H9 (cell line): ENCODE results near the gene BEST4. TPM values are rescaled to one million over a fixed set of nuclear protein-coding genes. Genes with fewer than 3 reads are reported as not detected.

Experiments used
- DNase-seq: peaks from one replicate; pipeline ENCODE4 v3.0.0-alpha.2; 2017
- H2AFZ ChIP-seq: one replicate; pipeline ENCODE4 v1.6.1; 2013; ENCODE audit warnings: mild to moderate bottlenecking, low read length, control low read depth, moderate library complexity
- H2AK5ac ChIP-seq: 2 replicates; pipeline ENCODE4 v1.6.1; 2013; ENCODE audit warnings: low read length, control low read depth, mixed read lengths; ENCODE audit not compliant: insufficient read length
- H2BK120ac ChIP-seq: one replicate; pipeline ENCODE4 v1.6.1; 2013; ENCODE audit warnings: low read depth, mild to moderate bottlenecking, low read length, control low read depth, inconsistent platforms; ENCODE audit not compliant: poor library complexity, severe bottlenecking
- H2BK12ac ChIP-seq: 2 replicates; pipeline ENCODE4 v1.6.1; 2013; ENCODE audit warnings: low read length, control low read depth, mixed read lengths, low read depth; ENCODE audit not compliant: insufficient read length
- H2BK15ac ChIP-seq: 2 replicates; pipeline ENCODE4 v1.6.1; 2013; ENCODE audit warnings: low read depth, low read length, control low read depth
- H2BK20ac ChIP-seq: one replicate; pipeline ENCODE4 v1.6.1; 2013; ENCODE audit warnings: low read depth, mild to moderate bottlenecking, low read length, control low read depth, inconsistent platforms; ENCODE audit not compliant: poor library complexity, severe bottlenecking
- H2BK5ac ChIP-seq: 2 replicates; pipeline ENCODE4 v1.6.1; 2013; ENCODE audit warnings: low read length, control low read depth, mixed read lengths; ENCODE audit not compliant: insufficient read length
- H3K14ac ChIP-seq: 2 replicates; pipeline ENCODE4 v1.6.1; 2013; ENCODE audit warnings: low read length, control low read depth; ENCODE audit not compliant: insufficient read depth
- H3K18ac ChIP-seq: 2 replicates; pipeline ENCODE4 v1.6.1; 2013; ENCODE audit warnings: low read depth, mild to moderate bottlenecking, mixed read lengths, low read length, control low read depth; ENCODE audit not compliant: insufficient read length
- H3K23ac ChIP-seq: 2 replicates; pipeline ENCODE4 v1.6.1; 2013; ENCODE audit warnings: low read length, control low read depth, mixed read lengths, low read depth; ENCODE audit not compliant: insufficient read length
- H3K23me2 ChIP-seq: 2 replicates; pipeline ENCODE4 v1.6.1; 2013; ENCODE audit warnings: low read depth, mild to moderate bottlenecking, mixed read lengths, low read length, control low read depth; ENCODE audit not compliant: insufficient read length, poor library complexity, severe bottlenecking
- H3K27ac ChIP-seq: 2 replicates; pipeline ENCODE4 v1.5.1; 2013; ENCODE audit warnings: low read length, control low read depth, mixed read lengths, low read depth; ENCODE audit not compliant: insufficient read length
- H3K27me3 ChIP-seq: 2 replicates; pipeline ENCODE4 v1.6.1; 2013; ENCODE audit warnings: low read length, control low read depth, inconsistent platforms; ENCODE audit not compliant: insufficient read depth
- H3K4ac ChIP-seq: 2 replicates; pipeline ENCODE4 v1.6.1; 2013; ENCODE audit warnings: low read depth, mild to moderate bottlenecking, control low read depth, inconsistent platforms, low read length, moderate library complexity
- H3K4me1 ChIP-seq: 2 replicates; pipeline ENCODE4 v1.6.1; 2013; ENCODE audit warnings: low read length, control low read depth, inconsistent platforms; ENCODE audit not compliant: insufficient read depth
- H3K4me2 ChIP-seq: 2 replicates; pipeline ENCODE4 v1.6.1; 2013; ENCODE audit warnings: low read length, control low read depth, mixed read lengths; ENCODE audit not compliant: insufficient read length, insufficient read depth
- H3K56ac ChIP-seq: 2 replicates; pipeline ENCODE4 v1.6.1; 2013; ENCODE audit warnings: low read depth, mild to moderate bottlenecking, mixed read lengths, low read length, control low read depth; ENCODE audit not compliant: insufficient read length
- H3K79me1 ChIP-seq: 2 replicates; pipeline ENCODE4 v1.6.1; 2013; ENCODE audit warnings: low read depth, mild to moderate bottlenecking, moderate library complexity, low read length, control low read depth, inconsistent platforms; ENCODE audit not compliant: insufficient read depth, poor library complexity, severe bottlenecking
- H3K79me2 ChIP-seq: 2 replicates; pipeline ENCODE4 v1.6.1; 2013; ENCODE audit warnings: low read length, control low read depth, inconsistent platforms; ENCODE audit not compliant: insufficient read depth
- H3K9ac ChIP-seq: 2 replicates; pipeline ENCODE4 v1.6.1; 2013; ENCODE audit warnings: low read length, control low read depth, mixed read lengths; ENCODE audit not compliant: insufficient read length; ENCODE audit errors: extremely low read depth
- H3K9me3 ChIP-seq: one replicate; pipeline ENCODE4 v1.6.1; 2013; ENCODE audit warnings: low read depth, low read length, inconsistent platforms; ENCODE audit not compliant: control insufficient read depth
- H3T11ph ChIP-seq: one replicate; pipeline ENCODE4 v1.6.1; 2013; ENCODE audit warnings: mild to moderate bottlenecking, low read length, control low read depth, inconsistent platforms
- H4K20me1 ChIP-seq: one replicate; pipeline ENCODE4 v1.6.1; 2013; ENCODE audit not compliant: control insufficient read depth, insufficient read length, insufficient read depth
- H4K5ac ChIP-seq: 2 replicates; pipeline ENCODE4 v1.6.1; 2013; ENCODE audit warnings: low read depth, mild to moderate bottlenecking, mixed read lengths, low read length, control low read depth; ENCODE audit not compliant: insufficient read length
- H4K8ac ChIP-seq: replicated peaks from 2 replicates; pipeline ENCODE4 v1.6.1; 2013; ENCODE audit warnings: low read length, control low read depth, mixed read lengths, low read depth; ENCODE audit not compliant: insufficient read length
- H4K91ac ChIP-seq: 2 replicates; pipeline ENCODE4 v1.6.1; 2013; ENCODE audit warnings: low read depth, mild to moderate bottlenecking, moderate library complexity, mixed read lengths, low read length, control low read depth; ENCODE audit not compliant: insufficient read length
- H3K27ac Mint-ChIP-seq, 3 experiments: 2 replicates in 2 of 3; 3 replicates in 1 of 3; pipeline ENCODE4 v1.8.0; 2020 to 2021; ENCODE audit warnings: mixed read lengths in 3 of 3, mild to moderate bottlenecking in 1 of 3, moderate library complexity in 1 of 3
- H3K27me3 Mint-ChIP-seq: 2 replicates; pipeline ENCODE4 v1.8.0; 2021; ENCODE audit warnings: low read depth, mild to moderate bottlenecking, moderate library complexity, mixed read lengths
- H3K36me3 Mint-ChIP-seq, 3 experiments: 2 replicates in 2 of 3; 3 replicates in 1 of 3; pipeline ENCODE4 v1.8.0; 2020 to 2021; ENCODE audit warnings: low read depth in 3 of 3, mixed read lengths in 3 of 3; ENCODE audit not compliant: insufficient read depth in 1 of 3
- H3K4me1 Mint-ChIP-seq, 2 experiments: 2 replicates each; pipeline ENCODE4 v1.8.0; 2020; ENCODE audit warnings: mixed read lengths in 2 of 2
- H3K4me3 Mint-ChIP-seq, 2 experiments: 2 replicates in 1 of 2; 3 replicates in 1 of 2; pipeline ENCODE4 v1.8.0; 2020 to 2021; ENCODE audit warnings: mild to moderate bottlenecking in 2 of 2, mixed read lengths in 2 of 2, moderate library complexity in 1 of 2
- H3K9me3 Mint-ChIP-seq, 2 experiments: 2 replicates in 1 of 2; 3 replicates in 1 of 2; pipeline ENCODE4 v1.8.0; 2020; ENCODE audit warnings: mild to moderate bottlenecking in 2 of 2, mixed read lengths in 2 of 2, moderate library complexity in 1 of 2
- CTCF ChIP-seq: fragments of 200-600 bp; sonication (generic); conservative IDR thresholded peaks from 3 replicates; pipeline ENCODE4 v1.8.0; 2021; ENCODE audit warnings: antibody characterized with exemption, mild to moderate bottlenecking
- WGBS: extraction: QIAGEN DNeasy Blood & Tissue Kit; methylation state at CpG from one replicate; pipeline ENCODE4 v1.1.7; 2013; ENCODE audit warnings: missing lambda C conversion rate, low lambda C conversion rate, mixed read lengths; ENCODE audit not compliant: insufficient read length; ENCODE audit errors: extremely low coverage; 5-methylcytosine and 5-hydroxymethylcytosine counted together
- total RNA-seq: library from RNA; stranded (reverse); gene quantifications from 2 replicates; pipeline ENCODE4 v1.2.1, GENCODE V29; 2021

The BEST4 gene
- total RNA-seq, 1 experiment from 2014 or later, result 1.1 TPM

GRCh38 chr1:44822131-44822701 is 34.2 kb upstream of the BEST4 start:
- Histone ChIP-seq H2AFZ (no peak overlapping the region), H2BK20ac (no peak overlapping the region), H3K14ac (no peak overlapping the region), H3K9ac (no peak overlapping the region), H2BK5ac (no peak overlapping the region), H2AK5ac (no peak overlapping the region), H4K8ac (no peak overlapping the region), H3K9me3 (no peaks in the 10 kb centered on the region), H2BK15ac (no peak overlapping the region; the same call in 1 of the 2 replicates), H3K27ac (no peak overlapping the region), H2BK12ac (no peak overlapping the region), H3K23ac (no peak overlapping the region), H3K4me2 (no peak overlapping the region), H3K18ac (no peak overlapping the region), H3K23me2 (peaks cover 8% of the 10 kb centered on the region), H4K91ac (no peak overlapping the region), H3K4me1 (no peaks in the 10 kb centered on the region), H4K20me1 (no peaks in the 10 kb centered on the region), H3T11ph (no peak overlapping the region), H3K4ac (no peak overlapping the region), H4K5ac (no peak overlapping the region), H3K79me1 (no peaks in the 10 kb centered on the region), H2BK120ac (no peak overlapping the region), H3K27me3 (no peaks in the 10 kb centered on the region), H3K56ac (no peak overlapping the region), H3K79me2 (no peaks in the 10 kb centered on the region)
- no CpG with 5 or more reads among the region's 6 CpGs for WGBS
- Mint-ChIP-seq H3K4me1 (peaks cover 20 to 23% of the 10 kb centered on the region in 2 experiments), H3K27ac (no peak overlapping the region), H3K36me3 (no peaks in the 10 kb centered on the region), H3K27me3 (no peaks in the 10 kb centered on the region), H3K9me3 (no peaks in the 10 kb centered on the region; a peak in 1 of 5 replicates), H3K4me3 (no peak overlapping the region)
- no peak for TF ChIP-seq CTCF
- no peak for DNase-seq
